Endothelial cell of umbilical vein (primary cell): ENCODE measurements around the gene BAZ1B.

Experiments
- EZH2 ChIP-seq: IDR thresholded peaks from 2 replicates; pipeline ENCODE4 v1.6.1; 2012; ENCODE audit warnings: borderline replicate concordance, low read depth, mild to moderate bottlenecking, moderate library complexity, low read length, inconsistent platforms; ENCODE audit not compliant: severe bottlenecking
- GATA2 ChIP-seq: IDR thresholded peaks from 2 replicates; pipeline ENCODE4 v1.7.0; 2011; ENCODE audit warnings: low read depth, mild to moderate bottlenecking, moderate library complexity, mixed read lengths, low read length; ENCODE audit not compliant: insufficient read length, insufficient read depth
- MYC ChIP-seq: IDR thresholded peaks from one replicate; pipeline ENCODE4 v1.6.1; 2011; ENCODE audit warnings: mild to moderate bottlenecking, low read depth, low read length
- POLR2A ChIP-seq: IDR thresholded peaks from 2 replicates; pipeline ENCODE4 v1.6.1; 2012; ENCODE audit warnings: low read depth, mild to moderate bottlenecking, control low read depth, low read length
- TF ChIP-seq, protein P1 (sequence below), 2 donors: IDR thresholded peaks; 1 replicate in 1 of 2; 2 replicates in 1 of 2; pipeline ENCODE4 v1.5.1; 2011; ENCODE audit warnings: low read length in 2 of 2, mild to moderate bottlenecking in 2 of 2, moderate library complexity in 2 of 2, control low read depth in 1 of 2, inconsistent platforms in 1 of 2, low read depth in 1 of 2; ENCODE audit not compliant: insufficient read depth in 1 of 2; ENCODE audit errors: extremely low read depth in 1 of 2

DNA sequence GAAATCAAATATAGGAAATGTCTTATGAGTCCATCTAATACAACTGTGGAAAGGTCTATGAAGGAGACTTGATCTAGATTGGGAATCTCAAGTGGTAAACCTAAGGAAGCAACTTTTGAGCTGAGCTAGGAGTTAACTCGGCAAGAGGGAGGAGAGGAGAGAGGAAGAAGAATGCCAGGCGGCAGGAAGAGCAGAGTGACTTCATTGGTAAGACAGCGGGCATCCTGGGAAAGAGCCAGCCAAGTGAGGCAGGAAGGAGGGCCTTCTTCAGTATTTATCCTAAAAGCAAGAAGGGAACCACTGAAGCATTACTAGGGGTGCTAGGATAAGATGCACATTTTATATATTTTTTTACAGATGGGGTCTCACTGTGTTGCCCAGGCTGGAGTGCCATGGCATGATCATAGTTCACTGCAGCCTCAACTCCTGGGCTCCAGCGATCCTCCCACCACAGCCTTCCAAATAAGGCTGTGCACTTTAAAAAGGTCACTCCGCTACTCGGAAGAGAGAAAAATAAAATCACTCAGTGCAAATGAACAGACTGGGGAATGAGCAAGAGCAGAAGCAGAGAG, 33.4 kb upstream of the BAZ1B start:
- no peak for TF ChIP-seq POLR2A
- TF ChIP-seq, protein P1, sequence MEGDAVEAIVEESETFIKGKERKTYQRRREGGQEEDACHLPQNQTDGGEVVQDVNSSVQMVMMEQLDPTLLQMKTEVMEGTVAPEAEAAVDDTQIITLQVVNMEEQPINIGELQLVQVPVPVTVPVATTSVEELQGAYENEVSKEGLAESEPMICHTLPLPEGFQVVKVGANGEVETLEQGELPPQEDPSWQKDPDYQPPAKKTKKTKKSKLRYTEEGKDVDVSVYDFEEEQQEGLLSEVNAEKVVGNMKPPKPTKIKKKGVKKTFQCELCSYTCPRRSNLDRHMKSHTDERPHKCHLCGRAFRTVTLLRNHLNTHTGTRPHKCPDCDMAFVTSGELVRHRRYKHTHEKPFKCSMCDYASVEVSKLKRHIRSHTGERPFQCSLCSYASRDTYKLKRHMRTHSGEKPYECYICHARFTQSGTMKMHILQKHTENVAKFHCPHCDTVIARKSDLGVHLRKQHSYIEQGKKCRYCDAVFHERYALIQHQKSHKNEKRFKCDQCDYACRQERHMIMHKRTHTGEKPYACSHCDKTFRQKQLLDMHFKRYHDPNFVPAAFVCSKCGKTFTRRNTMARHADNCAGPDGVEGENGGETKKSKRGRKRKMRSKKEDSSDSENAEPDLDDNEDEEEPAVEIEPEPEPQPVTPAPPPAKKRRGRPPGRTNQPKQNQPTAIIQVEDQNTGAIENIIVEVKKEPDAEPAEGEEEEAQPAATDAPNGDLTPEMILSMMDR (IDR thresholded peaks at IDR 0.05; ENCODE audit: extremely low read depth in 1 of 2, insufficient read depth in 1 of 2, low read depth in 1 of 2, low read length in 2 of 2): no peak
- no peak for TF ChIP-seq MYC
- TF ChIP-seq EZH2: no peak
- TF ChIP-seq GATA2: no peak
